Dendritic cell treated with granulocyte-macrophage colony-stimulating factor and Interleukin-4, amounts not matched to agents 40 ng/mL and 50 ng/mL, for 4 days (primary cell): ENCODE data around the gene CYGB.

ENCODE experiments used
- H3K27ac Mint-ChIP-seq: one replicate; pipeline ENCODE4 v1.8.0; 2022; ENCODE audit warnings: mild to moderate bottlenecking, mixed read lengths
- H3K27me3 Mint-ChIP-seq: one replicate; pipeline ENCODE4 v1.8.0; 2022; ENCODE audit warnings: mild to moderate bottlenecking, mixed read lengths
- H3K36me3 Mint-ChIP-seq: one replicate; pipeline ENCODE4 v1.8.0; 2022; ENCODE audit warnings: low read depth, mixed read lengths
- H3K4me1 Mint-ChIP-seq: one replicate; pipeline ENCODE4 v1.8.0; 2022; ENCODE audit warnings: low read depth, mixed read lengths
- H3K4me3 Mint-ChIP-seq: one replicate; pipeline ENCODE4 v1.8.0; 2022; ENCODE audit warnings: mild to moderate bottlenecking, moderate library complexity, mixed read lengths
- H3K9me3 Mint-ChIP-seq: one replicate; pipeline ENCODE4 v1.8.0; 2022; ENCODE audit warnings: mixed read lengths
- intact Hi-C: fragments of 100-400 bp; cut with micrococcal nuclease; formaldehyde crosslinking; loops from one replicate; pipeline ENCODE4 v1.15.0; 2022

CYGB gene

GRCh38 chr17:76493505-76494167 lies 43.9 kb downstream of the CYGB start:
- peaks cover 92% of the 10 kb centered on the region for H3K4me1 Mint-ChIP-seq

GRCh38 chr17:76492989-76493501 lies 44.5 kb downstream of the CYGB start:
- H3K27me3 Mint-ChIP-seq: no peaks in the 10 kb centered on the region
- H3K9me3 Mint-ChIP-seq: no peaks in the 10 kb centered on the region
- intact Hi-C loops: loop anchor here (1.0 to 10.0 kb wide), 2 partner anchors 8 to 108 kb away; partner anchors contain the start of genes RHBDF2 and SPHK1
- peak overlapping the region; percentile 91 for H3K27ac Mint-ChIP-seq
- H3K4me1 Mint-ChIP-seq: peaks cover 87% of the 10 kb centered on the region
- H3K4me3 Mint-ChIP-seq: peak overlapping the region; percentile 53
- peaks cover 21% of the 10 kb centered on the region for H3K36me3 Mint-ChIP-seq

More at GRCh38 chr17:76493505-76494167, 43.9 kb downstream of the CYGB start:
- intact Hi-C loops: loop anchor here (10.0 kb wide), 1 partner anchor 109 kb away; the partner anchor contains the start of gene SPHK1
- peak overlapping the region; percentile 53 for H3K4me3 Mint-ChIP-seq
- H3K27ac Mint-ChIP-seq: peak overlapping the region; percentile 91
- no peaks in the 10 kb centered on the region for H3K27me3 Mint-ChIP-seq
- no peaks in the 10 kb centered on the region for H3K9me3 Mint-ChIP-seq
- H3K36me3 Mint-ChIP-seq: peaks cover 25% of the 10 kb centered on the region

GRCh38 chr17:76492123-76492988 lies 45.2 kb downstream of the CYGB start:
- Mint-ChIP-seq H3K36me3 (peaks cover 21% of the 10 kb centered on the region), H3K4me1 (peaks cover 86% of the 10 kb centered on the region), H3K9me3 (no peaks in the 10 kb centered on the region), H3K4me3 (peak overlapping the region; percentile 53), H3K27ac (peak overlapping the region; percentile 91), H3K27me3 (no peaks in the 10 kb centered on the region)
- intact Hi-C loops: loop anchor here (1.0 to 10.0 kb wide), 2 partner anchors 9 to 108 kb away; partner anchors contain the start of genes RHBDF2 and SPHK1

GRCh38 chr17:76491271-76492122 lies 46.0 kb downstream of the CYGB start:
- peaks cover 15% of the 10 kb centered on the region for H3K36me3 Mint-ChIP-seq
- H3K27ac Mint-ChIP-seq: peak overlapping the region; percentile 91
- H3K4me1 Mint-ChIP-seq: peaks cover 78% of the 10 kb centered on the region
- H3K9me3 Mint-ChIP-seq: no peaks in the 10 kb centered on the region
- H3K27me3 Mint-ChIP-seq: no peaks in the 10 kb centered on the region
- intact Hi-C loops: loop anchor here (1.0 to 10.0 kb wide), 2 partner anchors 10 to 107 kb away; partner anchors contain the start of genes RHBDF2 and SPHK1
- peak overlapping the region; percentile 48 for H3K4me3 Mint-ChIP-seq

GRCh38 chr17:76490112-76490710 lies 47.3 kb downstream of the CYGB start:
- peaks cover 9% of the 10 kb centered on the region for H3K36me3 Mint-ChIP-seq
- no peaks in the 10 kb centered on the region for H3K27me3 Mint-ChIP-seq
- H3K9me3 Mint-ChIP-seq: no peaks in the 10 kb centered on the region
- intact Hi-C loops: loop anchor here (10.0 kb wide), 1 partner anchor 105 kb away; the partner anchor contains the start of gene SPHK1
- peak overlapping the region; percentile 91 for H3K27ac Mint-ChIP-seq
- H3K4me3 Mint-ChIP-seq: no peak overlapping the region
- H3K4me1 Mint-ChIP-seq: peaks cover 75% of the 10 kb centered on the region

GRCh38 chr17:76487451-76488192 lies 49.9 kb downstream of the CYGB start:
- Mint-ChIP-seq H3K4me3 (no peak overlapping the region), H3K36me3 (peaks cover 15% of the 10 kb centered on the region), H3K4me1 (peaks cover 68% of the 10 kb centered on the region), H3K27me3 (peaks cover 4% of the 10 kb centered on the region), H3K9me3 (no peaks in the 10 kb centered on the region), H3K27ac (no peak overlapping the region)
- intact Hi-C loops: no loop called here

GRCh38 chr17:76485569-76485968 lies 51.9 kb downstream of the CYGB start:
- Mint-ChIP-seq H3K27ac (no peak overlapping the region), H3K27me3 (peaks cover 4% of the 10 kb centered on the region), H3K9me3 (no peaks in the 10 kb centered on the region), H3K36me3 (peaks cover 19% of the 10 kb centered on the region), H3K4me1 (peaks cover 64% of the 10 kb centered on the region), H3K4me3 (no peak overlapping the region)
- intact Hi-C loops: no loop called here

- intact Hi-C loops: no loop called here
- Mint-ChIP-seq H3K27me3 (peaks cover 4% of the 10 kb centered on the region), H3K27ac (peak overlapping the region; percentile 10), H3K36me3 (peaks cover 25% of the 10 kb centered on the region), H3K4me3 (no peak overlapping the region), H3K4me1 (peaks cover 61% of the 10 kb centered on the region), H3K9me3 (no peaks in the 10 kb centered on the region)
Observed at GRCh38 chr17:76484228-76484725, 53.2 kb downstream of the CYGB start.

GRCh38 chr17:76481071-76481655 lies 56.3 kb downstream of the CYGB start:
- peaks cover 4% of the 10 kb centered on the region for H3K27me3 Mint-ChIP-seq
- H3K4me1 Mint-ChIP-seq: peaks cover 56% of the 10 kb centered on the region
- H3K27ac Mint-ChIP-seq: peak overlapping the region; percentile 58
- peaks cover 47% of the 10 kb centered on the region for H3K36me3 Mint-ChIP-seq
- intact Hi-C loops: no loop called here
- H3K9me3 Mint-ChIP-seq: no peaks in the 10 kb centered on the region
- peak overlapping the region; percentile 0 for H3K4me3 Mint-ChIP-seq

GRCh38 chr17:76480632-76481031 lies 56.9 kb downstream of the CYGB start:
- intact Hi-C loops: no loop called here

GRCh38 chr17:76479515-76480060 lies 57.9 kb downstream of the CYGB start:
- Mint-ChIP-seq H3K4me3 (no peak overlapping the region), H3K27ac (no peak overlapping the region), H3K27me3 (peaks cover 2% of the 10 kb centered on the region), H3K36me3 (peaks cover 62% of the 10 kb centered on the region), H3K9me3 (no peaks in the 10 kb centered on the region), H3K4me1 (peaks cover 44% of the 10 kb centered on the region)
- intact Hi-C loops: no loop called here

More at GRCh38 chr17:76480632-76481031, 56.9 kb downstream of the CYGB start:
- Mint-ChIP-seq H3K4me1 (peaks cover 51% of the 10 kb centered on the region), H3K27me3 (peaks cover 4% of the 10 kb centered on the region), H3K27ac (peak overlapping the region; percentile 58), H3K36me3 (peaks cover 53% of the 10 kb centered on the region), H3K4me3 (peak overlapping the region; percentile 0), H3K9me3 (no peaks in the 10 kb centered on the region)
